GM18907 (cell line): Measurements from ENCODE around the gene NEFH.
"Not testable (repeated sequence)": the region's sequence is repeated elsewhere in the genome, so short reads cannot be mapped to it uniquely, and the experiment has no call there.

Experiments
- ATAC-seq: cut with Tn5 transposase; IDR thresholded peaks from one replicate; pipeline ENCODE4 v1.9.1; 2021; ENCODE audit warnings: mild to moderate bottlenecking, moderate library complexity; ENCODE audit not compliant: unreplicated experiment

Gene NEFH, protein sequence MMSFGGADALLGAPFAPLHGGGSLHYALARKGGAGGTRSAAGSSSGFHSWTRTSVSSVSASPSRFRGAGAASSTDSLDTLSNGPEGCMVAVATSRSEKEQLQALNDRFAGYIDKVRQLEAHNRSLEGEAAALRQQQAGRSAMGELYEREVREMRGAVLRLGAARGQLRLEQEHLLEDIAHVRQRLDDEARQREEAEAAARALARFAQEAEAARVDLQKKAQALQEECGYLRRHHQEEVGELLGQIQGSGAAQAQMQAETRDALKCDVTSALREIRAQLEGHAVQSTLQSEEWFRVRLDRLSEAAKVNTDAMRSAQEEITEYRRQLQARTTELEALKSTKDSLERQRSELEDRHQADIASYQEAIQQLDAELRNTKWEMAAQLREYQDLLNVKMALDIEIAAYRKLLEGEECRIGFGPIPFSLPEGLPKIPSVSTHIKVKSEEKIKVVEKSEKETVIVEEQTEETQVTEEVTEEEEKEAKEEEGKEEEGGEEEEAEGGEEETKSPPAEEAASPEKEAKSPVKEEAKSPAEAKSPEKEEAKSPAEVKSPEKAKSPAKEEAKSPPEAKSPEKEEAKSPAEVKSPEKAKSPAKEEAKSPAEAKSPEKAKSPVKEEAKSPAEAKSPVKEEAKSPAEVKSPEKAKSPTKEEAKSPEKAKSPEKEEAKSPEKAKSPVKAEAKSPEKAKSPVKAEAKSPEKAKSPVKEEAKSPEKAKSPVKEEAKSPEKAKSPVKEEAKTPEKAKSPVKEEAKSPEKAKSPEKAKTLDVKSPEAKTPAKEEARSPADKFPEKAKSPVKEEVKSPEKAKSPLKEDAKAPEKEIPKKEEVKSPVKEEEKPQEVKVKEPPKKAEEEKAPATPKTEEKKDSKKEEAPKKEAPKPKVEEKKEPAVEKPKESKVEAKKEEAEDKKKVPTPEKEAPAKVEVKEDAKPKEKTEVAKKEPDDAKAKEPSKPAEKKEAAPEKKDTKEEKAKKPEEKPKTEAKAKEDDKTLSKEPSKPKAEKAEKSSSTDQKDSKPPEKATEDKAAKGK

GRCh38 chr22:29479417-29480261 is at the start of gene NEFH:
NEFH (plus strand) TSS chr22:29480218; CDS start chr22:29480263, 45 bp downstream.
- no peak for ATAC-seq

- ATAC-seq = no peak
Measured at GRCh38 chr22:29431986-29432385, 48.0 kb upstream of the NEFH start.

- ATAC-seq = no peak
Measured at GRCh38 chr22:29433856-29434255, 46.2 kb upstream of the NEFH start.

DNA sequence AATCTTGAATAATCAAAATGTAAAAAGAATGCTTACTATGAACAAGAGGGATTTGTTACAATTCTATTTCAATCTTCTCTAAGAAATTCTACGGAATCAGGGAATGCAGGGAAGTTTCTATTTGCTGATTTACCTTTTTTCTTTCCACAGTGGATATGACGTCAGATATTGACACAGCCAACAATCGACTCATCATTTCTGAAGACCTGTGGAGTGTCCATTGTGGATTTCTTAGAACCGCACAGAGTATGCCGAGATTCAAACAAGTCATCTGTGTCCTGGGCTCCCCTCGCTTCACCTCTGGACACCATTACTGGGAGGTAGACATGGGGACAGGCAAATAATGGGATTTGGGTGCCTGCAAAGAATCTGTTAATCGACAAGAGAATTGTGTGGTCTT is 45.7 kb upstream of the NEFH start:
- no peak for ATAC-seq

GRCh38 chr22:29435236-29436136 is 44.5 kb upstream of the NEFH start:
- ATAC-seq = no peak

GRCh38 chr22:29438283-29438682 is 41.7 kb upstream of the NEFH start, which contains the start of gene RFPL1:
RFPL1 (plus strand) TSS chr22:29438583.
- not testable (repeated sequence) for ATAC-seq

DNA sequence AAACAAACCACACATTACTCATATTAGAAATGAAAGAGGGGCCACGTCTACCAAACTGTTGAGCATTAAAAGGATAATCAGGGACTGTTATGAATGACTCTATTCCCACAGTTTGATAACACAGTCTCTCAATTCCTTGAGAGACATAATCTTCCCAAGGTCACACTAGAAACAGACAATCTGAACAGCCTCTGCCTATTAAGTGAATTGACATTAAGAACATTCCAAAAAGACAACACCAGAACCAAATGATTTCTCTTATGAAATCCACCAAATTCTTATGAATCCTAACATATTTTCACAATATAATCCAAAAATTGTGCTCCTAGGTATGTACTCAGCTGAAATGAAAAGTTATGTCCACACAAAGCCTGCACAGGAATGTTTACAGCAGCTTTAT is 37.0 kb upstream of the NEFH start:
- ATAC-seq = no peak

DNA sequence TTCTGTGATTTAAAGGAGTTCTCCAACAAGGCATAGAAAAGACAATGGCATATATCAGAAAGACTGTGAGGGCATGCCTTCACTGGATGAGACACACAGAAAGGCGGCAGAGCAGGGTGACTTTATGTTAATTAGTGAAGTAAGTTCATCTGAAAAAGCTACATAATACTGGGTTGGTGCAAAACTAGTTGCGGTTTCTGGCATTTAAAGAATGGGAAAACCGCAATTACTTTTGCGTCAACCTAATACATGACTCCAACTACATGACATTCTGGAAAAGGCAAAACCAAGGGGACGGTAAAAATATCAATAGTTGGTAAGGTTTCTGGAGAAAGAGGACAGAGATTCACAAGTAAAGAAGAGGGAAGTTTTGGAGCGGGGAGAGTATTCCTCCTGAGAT is 36.6 kb upstream of the NEFH start:
- no peak for ATAC-seq

DNA sequence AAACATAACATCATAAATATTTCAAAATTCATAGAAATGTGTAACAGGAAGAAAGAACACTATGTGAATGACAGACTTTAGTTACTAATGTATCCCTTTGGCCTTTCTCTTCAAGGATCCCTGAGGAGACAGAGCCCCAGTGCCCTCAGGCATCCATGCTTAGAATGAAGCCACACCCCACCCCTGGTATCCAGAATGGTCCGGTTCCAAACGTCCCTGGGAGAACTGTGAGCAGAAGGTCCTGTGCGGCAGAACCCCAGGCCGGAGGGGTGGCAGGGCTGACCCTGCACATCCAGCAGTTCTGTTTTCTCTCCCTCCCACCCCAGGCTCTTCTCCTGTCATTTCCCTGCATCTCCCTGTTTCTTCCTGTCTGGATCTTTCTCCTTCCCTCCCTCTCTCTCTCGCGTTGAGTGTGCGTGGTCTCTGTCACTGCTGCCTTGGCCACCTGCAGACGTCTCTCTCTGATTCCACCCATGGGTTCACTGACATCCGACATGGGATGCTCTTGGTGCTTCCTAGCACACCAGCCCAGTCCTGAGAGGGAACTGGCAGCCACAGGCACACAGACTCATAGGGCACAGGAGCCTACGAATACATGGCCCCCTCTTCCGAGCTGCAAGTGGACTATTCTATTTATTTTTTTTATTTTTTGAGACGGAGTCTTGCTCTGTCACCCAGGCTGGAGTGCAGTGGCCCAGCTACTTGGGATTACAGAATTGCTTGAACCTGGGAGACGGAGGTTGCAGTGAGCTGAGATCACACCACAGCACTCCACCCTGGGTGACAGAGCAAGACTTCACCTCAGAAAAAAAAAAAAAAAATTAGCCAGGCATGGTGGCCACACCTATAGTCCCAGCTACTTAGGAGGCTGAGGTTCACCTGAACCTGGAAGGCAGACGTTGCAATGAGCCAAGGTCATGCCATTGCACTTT is 35.9 kb upstream of the NEFH start:
- ATAC-seq = no peak

DNA sequence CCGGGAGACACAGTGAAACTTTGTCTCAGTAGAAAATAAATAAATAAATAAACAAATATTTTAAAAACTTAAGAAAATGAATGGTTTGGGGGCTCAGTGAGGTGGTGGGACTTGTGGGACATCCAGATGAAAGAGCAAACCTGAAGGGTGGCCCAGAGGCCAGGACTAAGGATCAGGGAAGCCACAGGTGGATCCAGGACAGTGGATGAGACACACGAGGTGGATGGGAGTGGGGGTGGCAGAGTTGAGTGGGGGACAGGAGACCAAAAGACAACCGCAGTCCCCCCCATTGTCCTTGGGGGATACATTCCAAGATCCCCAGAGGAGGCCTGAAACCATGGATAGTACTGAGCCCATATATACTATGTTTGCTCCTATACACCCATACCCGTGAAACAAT is 34.5 kb upstream of the NEFH start:
- no peak for ATAC-seq

- ATAC-seq = no peak
Measured at GRCh38 chr22:29447906-29448305, 32.1 kb upstream of the NEFH start.

- no peak for ATAC-seq
Measured at GRCh38 chr22:29449296-29449875, 30.6 kb upstream of the NEFH start.

DNA sequence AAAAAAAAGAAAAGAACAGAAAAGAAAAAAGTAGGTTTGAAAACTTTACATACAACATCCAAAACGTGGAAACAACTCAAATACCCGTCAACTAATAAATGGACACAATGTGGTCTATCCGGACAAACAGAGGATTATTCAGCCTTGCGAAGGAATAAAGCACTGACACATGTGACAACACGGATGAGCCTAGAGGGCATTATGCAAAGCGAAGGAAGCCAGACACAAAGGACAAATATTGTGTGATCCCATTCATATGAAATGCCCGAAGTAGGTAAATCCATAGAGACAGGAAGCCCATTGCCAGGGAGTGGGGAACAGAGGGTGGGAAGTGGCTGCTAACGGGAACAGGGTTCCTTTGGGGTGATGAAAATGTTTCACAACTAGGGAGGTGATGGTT is 29.8 kb upstream of the NEFH start:
- no peak for ATAC-seq

GRCh38 chr22:29451863-29452262 is 28.2 kb upstream of the NEFH start:
- no peak for ATAC-seq

DNA sequence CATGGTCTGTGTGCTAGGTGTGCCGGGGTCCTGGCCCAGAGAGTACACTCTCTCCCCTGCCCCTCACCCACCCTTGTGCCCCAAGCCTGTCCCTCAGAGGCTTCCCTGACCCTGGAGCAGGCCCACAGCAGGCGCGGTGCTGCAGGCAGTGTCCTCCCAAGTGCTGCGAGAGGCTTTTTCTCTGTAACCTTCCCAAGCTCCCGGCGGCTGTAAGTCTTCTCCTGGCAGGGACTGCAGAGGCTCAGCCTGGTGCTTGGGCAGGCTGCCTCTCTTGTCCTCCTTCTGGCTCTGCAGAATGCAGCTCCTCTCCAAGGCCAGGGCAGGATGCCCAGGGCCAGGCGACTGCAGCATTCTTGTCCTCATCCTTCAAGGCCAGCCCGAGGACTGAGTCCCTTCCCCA is 25.7 kb upstream of the NEFH start:
- ATAC-seq = no peak

- no peak for ATAC-seq
Measured at GRCh38 chr22:29456211-29456671, 23.8 kb upstream of the NEFH start.

DNA sequence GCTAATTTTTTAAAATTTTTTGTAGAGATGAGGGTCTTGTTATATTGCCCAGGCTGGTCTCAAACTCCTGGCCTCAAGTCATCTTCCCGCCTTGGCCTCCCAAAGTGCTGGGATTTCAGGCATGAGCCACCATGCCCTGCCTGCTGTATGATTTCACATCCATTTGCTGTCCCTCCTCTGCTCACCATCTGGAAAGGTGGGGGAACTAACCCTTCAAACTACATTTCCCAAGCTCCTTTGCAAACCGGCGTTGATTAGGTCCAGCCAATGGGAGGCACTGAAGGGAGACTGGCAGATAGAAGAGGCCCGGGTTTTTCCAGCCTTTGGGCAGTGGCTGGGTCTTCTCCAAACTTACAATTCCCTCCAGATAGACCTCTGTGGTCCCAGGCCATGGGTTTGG is 22.3 kb upstream of the NEFH start:
- no peak for ATAC-seq

GRCh38 chr22:29458551-29458950 is 21.5 kb upstream of the NEFH start:
- no peak for ATAC-seq
